ENCODE data around the gene OR2A1. TPM values are rescaled to one million over a fixed set of nuclear protein-coding genes. Genes with fewer than 3 reads are reported as not detected.
"Not testable (repeated sequence)": the region's sequence is repeated elsewhere in the genome, so short reads cannot be mapped to it uniquely, and the experiment has no call there.

The OR2A1 gene
- 0.10 TPM for polyA plus RNA-seq (2013, experiment 1 of 2)
- 0.04 TPM for polyA plus RNA-seq (2013, experiment 2 of 2)

GRCh38 chr7:144311872-144312469 is at the start of gene OR2A1:
Gene OR2A1 (plus strand): TSS chr7:144312419. CDS start chr7:144318125, 5,706 bp downstream.
- H3K14ac ChIP-seq (ENCODE audit: low read length in 2 of 2); H2BK120ac ChIP-seq (ENCODE audit: low read depth, low read length); H3K27ac ChIP-seq (ENCODE audit: low read length, poor library complexity, severe bottlenecking); DNase-seq; H3K79me1 ChIP-seq (replicated peaks; ENCODE audit: low read length, poor library complexity, severe bottlenecking); H3K9ac ChIP-seq (ENCODE audit: low read length); H3K4me3 ChIP-seq (ENCODE audit: insufficient read depth in 1 of 2, low read depth in 1 of 2, low read length in 2 of 2); H3K23ac ChIP-seq (ENCODE audit: low read length in 2 of 2); H3K4ac ChIP-seq (ENCODE audit: low read depth in 1 of 2, low read length in 2 of 2); H4K91ac ChIP-seq (ENCODE audit: low read length); H2AFZ ChIP-seq (ENCODE audit: low read depth, low read length); H3K4me2 ChIP-seq (ENCODE audit: low read length, poor library complexity, severe bottlenecking); H3K4me1 ChIP-seq (ENCODE audit: control insufficient read depth, insufficient read depth, low read depth, low read length); H3K9me3 ChIP-seq (ENCODE audit: control insufficient read depth, low read length); H3K27me3 ChIP-seq (ENCODE audit: control insufficient read depth in 1 of 2, insufficient read depth in 1 of 2, low read length in 2 of 2); H3K18ac ChIP-seq (ENCODE audit: low read depth in 1 of 2, low read length in 2 of 2); H2BK12ac ChIP-seq (ENCODE audit: low read length in 2 of 2); H2AK5ac ChIP-seq (ENCODE audit: low read length, severe bottlenecking); H2BK15ac ChIP-seq (ENCODE audit: low read depth, poor library complexity, severe bottlenecking); H3K36me3 ChIP-seq (ENCODE audit: control insufficient read depth in 1 of 2, insufficient read depth in 2 of 2, low read depth in 1 of 2, low read length in 2 of 2); H4K8ac ChIP-seq (ENCODE audit: low read length); H2BK5ac ChIP-seq (ENCODE audit: low read depth, low read length, poor library complexity, severe bottlenecking): not testable (repeated sequence)
- WGBS = no CpG with 5 or more reads among the region's 2 CpGs

- H4K8ac ChIP-seq (ENCODE audit: low read length); H3K9ac ChIP-seq (ENCODE audit: low read length); H3K18ac ChIP-seq (ENCODE audit: low read depth in 1 of 2, low read length in 2 of 2); H2BK5ac ChIP-seq (ENCODE audit: low read depth, low read length, poor library complexity, severe bottlenecking); H3K14ac ChIP-seq (ENCODE audit: low read length in 2 of 2); H3K4me1 ChIP-seq (ENCODE audit: control insufficient read depth, insufficient read depth, low read depth, low read length); H3K27ac ChIP-seq (ENCODE audit: low read length, poor library complexity, severe bottlenecking); H2AK5ac ChIP-seq (ENCODE audit: low read length, severe bottlenecking); H2AFZ ChIP-seq (ENCODE audit: low read depth, low read length); H3K4me3 ChIP-seq (ENCODE audit: insufficient read depth in 1 of 2, low read depth in 1 of 2, low read length in 2 of 2); H2BK12ac ChIP-seq (ENCODE audit: low read length in 2 of 2); H3K36me3 ChIP-seq (ENCODE audit: control insufficient read depth in 1 of 2, insufficient read depth in 2 of 2, low read depth in 1 of 2, low read length in 2 of 2); DNase-seq; H3K79me1 ChIP-seq (replicated peaks; ENCODE audit: low read length, poor library complexity, severe bottlenecking); H4K91ac ChIP-seq (ENCODE audit: low read length); H3K23ac ChIP-seq (ENCODE audit: low read length in 2 of 2); H3K27me3 ChIP-seq (ENCODE audit: control insufficient read depth in 1 of 2, insufficient read depth in 1 of 2, low read length in 2 of 2); H3K9me3 ChIP-seq (ENCODE audit: control insufficient read depth, low read length); H2BK15ac ChIP-seq (ENCODE audit: low read depth, poor library complexity, severe bottlenecking); H3K4ac ChIP-seq (ENCODE audit: low read depth in 1 of 2, low read length in 2 of 2); H2BK120ac ChIP-seq (ENCODE audit: low read depth, low read length); H3K4me2 ChIP-seq (ENCODE audit: low read length, poor library complexity, severe bottlenecking): not testable (repeated sequence)
- WGBS = 97% methylated on average over 4 of the region's 7 CpGs
These were observed 47.5 kb upstream of the OR2A1 start, which contains the start of gene OR2A7 for GRCh38 chr7:144264692-144265091. Gene OR2A7 (minus strand): TSS chr7:144264792. CDS start chr7:144259628, 5,164 bp downstream.

DNA sequence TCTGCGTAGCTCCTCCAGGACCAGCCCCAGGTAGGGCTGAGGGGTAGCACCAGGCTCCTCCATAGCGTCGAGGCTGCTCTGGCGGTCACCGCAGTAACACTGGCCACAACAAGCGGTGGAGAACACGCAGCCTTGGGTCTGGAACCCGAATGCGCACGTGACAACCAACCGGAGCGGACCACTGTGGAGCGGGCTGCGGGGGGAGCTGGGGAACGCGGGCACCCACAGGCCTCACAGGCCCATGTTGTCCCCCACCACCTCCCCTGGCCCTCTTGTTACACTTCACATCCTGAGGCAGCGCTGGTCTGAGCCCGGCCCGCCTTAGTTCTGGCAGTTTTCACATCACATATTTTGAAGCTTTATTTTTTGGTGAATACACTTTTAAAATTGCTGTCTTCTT is 43.0 kb upstream of the OR2A1 start, which contains the start of gene CTAGE8:
CTAGE8 (minus strand) TSS at position 101 of the 400 bp plus-strand sequence; CDS start at position 63, 38 bp downstream.
- H2BK12ac ChIP-seq (ENCODE audit: low read length in 2 of 2); H3K4me3 ChIP-seq (ENCODE audit: insufficient read depth in 1 of 2, low read depth in 1 of 2, low read length in 2 of 2); H3K23ac ChIP-seq (ENCODE audit: low read length in 2 of 2); H3K18ac ChIP-seq (ENCODE audit: low read depth in 1 of 2, low read length in 2 of 2); H4K8ac ChIP-seq (ENCODE audit: low read length); H3K36me3 ChIP-seq (ENCODE audit: control insufficient read depth in 1 of 2, insufficient read depth in 2 of 2, low read depth in 1 of 2, low read length in 2 of 2); H3K79me1 ChIP-seq (replicated peaks; ENCODE audit: low read length, poor library complexity, severe bottlenecking); H3K27me3 ChIP-seq (ENCODE audit: control insufficient read depth in 1 of 2, insufficient read depth in 1 of 2, low read length in 2 of 2); H4K91ac ChIP-seq (ENCODE audit: low read length); DNase-seq; H3K14ac ChIP-seq (ENCODE audit: low read length in 2 of 2); H3K4ac ChIP-seq (ENCODE audit: low read depth in 1 of 2, low read length in 2 of 2); H3K4me2 ChIP-seq (ENCODE audit: low read length, poor library complexity, severe bottlenecking); H3K4me1 ChIP-seq (ENCODE audit: control insufficient read depth, insufficient read depth, low read depth, low read length); H2AK5ac ChIP-seq (ENCODE audit: low read length, severe bottlenecking); H2BK15ac ChIP-seq (ENCODE audit: low read depth, poor library complexity, severe bottlenecking); H3K9me3 ChIP-seq (ENCODE audit: control insufficient read depth, low read length); H2BK120ac ChIP-seq (ENCODE audit: low read depth, low read length); H2BK5ac ChIP-seq (ENCODE audit: low read depth, low read length, poor library complexity, severe bottlenecking); H3K9ac ChIP-seq (ENCODE audit: low read length); H3K27ac ChIP-seq (ENCODE audit: low read length, poor library complexity, severe bottlenecking); H2AFZ ChIP-seq (ENCODE audit: low read depth, low read length): not testable (repeated sequence)
- no CpG with 5 or more reads among the region's 19 CpGs for WGBS

- H3K79me1 ChIP-seq (replicated peaks; ENCODE audit: low read length, poor library complexity, severe bottlenecking); H3K36me3 ChIP-seq (ENCODE audit: control insufficient read depth in 1 of 2, insufficient read depth in 2 of 2, low read depth in 1 of 2, low read length in 2 of 2); H3K4me3 ChIP-seq (ENCODE audit: insufficient read depth in 1 of 2, low read depth in 1 of 2, low read length in 2 of 2); H3K23ac ChIP-seq (ENCODE audit: low read length in 2 of 2); H3K18ac ChIP-seq (ENCODE audit: low read depth in 1 of 2, low read length in 2 of 2); H3K4ac ChIP-seq (ENCODE audit: low read depth in 1 of 2, low read length in 2 of 2); H3K9ac ChIP-seq (ENCODE audit: low read length); H3K14ac ChIP-seq (ENCODE audit: low read length in 2 of 2); H3K27ac ChIP-seq (ENCODE audit: low read length, poor library complexity, severe bottlenecking); H3K4me1 ChIP-seq (ENCODE audit: control insufficient read depth, insufficient read depth, low read depth, low read length); H3K27me3 ChIP-seq (ENCODE audit: control insufficient read depth in 1 of 2, insufficient read depth in 1 of 2, low read length in 2 of 2); H2BK120ac ChIP-seq (ENCODE audit: low read depth, low read length); H4K8ac ChIP-seq (ENCODE audit: low read length); H2BK5ac ChIP-seq (ENCODE audit: low read depth, low read length, poor library complexity, severe bottlenecking); H2BK12ac ChIP-seq (ENCODE audit: low read length in 2 of 2); H3K9me3 ChIP-seq (ENCODE audit: control insufficient read depth, low read length); H4K91ac ChIP-seq (ENCODE audit: low read length); H2BK15ac ChIP-seq (ENCODE audit: low read depth, poor library complexity, severe bottlenecking); H2AK5ac ChIP-seq (ENCODE audit: low read length, severe bottlenecking); H3K4me2 ChIP-seq (ENCODE audit: low read length, poor library complexity, severe bottlenecking); H2AFZ ChIP-seq (ENCODE audit: low read depth, low read length); DNase-seq: not testable (repeated sequence)
- WGBS = no CpG with 5 or more reads among the region's 6 CpGs
These were observed 36.9 kb upstream of the OR2A1 start for GRCh38 chr7:144275281-144275680.

Measured in mesenchymal stem cell (in vitro differentiated cells and primary cell).